GM23248 (cell line): ENCODE measurements around the gene UGDH.

ENCODE experiments used
- EZH2 ChIP-seq: fragments of 200-600 bp; sonication (generic); IDR thresholded peaks from 2 replicates; pipeline ENCODE4 v1.6.1; 2018; ENCODE audit warnings: antibody characterized with exemption, mild to moderate bottlenecking; ENCODE audit not compliant: insufficient read depth, poor library complexity, severe bottlenecking
- EZH2phosphoT487 ChIP-seq: fragments of 200-600 bp; sonication (generic); IDR thresholded peaks from 2 replicates; pipeline ENCODE4 v1.6.1; 2018; ENCODE audit warnings: antibody characterized with exemption, moderate library complexity, mild to moderate bottlenecking, low read depth; ENCODE audit not compliant: insufficient read depth

- TF ChIP-seq EZH2phosphoT487 (no peak), EZH2 (no peak)
Observed at GRCh38 chr4:39541987-39542610, 14.9 kb upstream of the UGDH start.
